ENCODE measurements around the gene TOB2. TPM values are rescaled to one million over a fixed set of nuclear protein-coding genes. Genes with fewer than 3 reads are reported as not detected.

Gene TOB2
- polyA plus RNA-seq, 6 donors from 2014 or later, result 14.0 to 24.0 (median 22.2) TPM

Other genes starting within 250 kb of the TOB2 start
- 10 to 100 TPM; 21.2 to 29.8 (median 22.4) TPM for gene L3MBTL2, start 241.5 kb downstream of the TOB2 start, polyA plus RNA-seq (ENCODE audit: low read depth in 6 of 6)
- gene CHADL, start 205.9 kb downstream of the TOB2 start, polyA plus RNA-seq (ENCODE audit: low read depth in 6 of 6), result not detected
- 10 to 100 TPM in 4 of 6 donors, 1 to 10 TPM in 2; 4.2 to 20.8 (median 11.8) TPM for gene RANGAP1, start 160.6 kb downstream of the TOB2 start, polyA plus RNA-seq (ENCODE audit: low read depth in 6 of 6)
- 1 to 10 TPM in 5 of 6 donors, not detected in 1; 1.1 to 2.5 (median 1.8) TPM for gene ZC3H7B, start 145.3 kb downstream of the TOB2 start, polyA plus RNA-seq (ENCODE audit: low read depth in 6 of 6)
- gene TEF, start 64.9 kb downstream of the TOB2 start, polyA plus RNA-seq (ENCODE audit: low read depth in 6 of 6), result 1 to 10 TPM in 5 of 6 donors, under 1 TPM in 1; 0.97 to 2.9 (median 2.6) TPM
- gene PHF5A, start 21.9 kb upstream of the TOB2 start, polyA plus RNA-seq (ENCODE audit: low read depth in 6 of 6), result 10 to 100 TPM; 20.5 to 34.2 (median 26.7) TPM
- gene ACO2, start 22.3 kb upstream of the TOB2 start, polyA plus RNA-seq (ENCODE audit: low read depth in 6 of 6), result 100 to 1,000 TPM in 3 of 6 donors, 10 to 100 TPM in 3; 88.9 to 124 (median 106) TPM
- gene POLR3H, start 97.7 kb upstream of the TOB2 start, polyA plus RNA-seq (ENCODE audit: low read depth in 6 of 6), result 10 to 100 TPM; 17.9 to 27.2 (median 22.6) TPM
- not detected for gene CSDC2, start 114.2 kb upstream of the TOB2 start, polyA plus RNA-seq (ENCODE audit: low read depth in 6 of 6)
- gene PMM1, start 143.0 kb upstream of the TOB2 start, polyA plus RNA-seq (ENCODE audit: low read depth in 6 of 6), result 10 to 100 TPM; 15.5 to 22.2 (median 17.4) TPM
- gene DESI1, start 174.2 kb upstream of the TOB2 start, polyA plus RNA-seq (ENCODE audit: low read depth in 6 of 6), result 10 to 100 TPM in 2 of 6 donors, 1 to 10 TPM in 4; 5.1 to 11.1 (median 9.1) TPM
- gene XRCC6, start 174.5 kb upstream of the TOB2 start, polyA plus RNA-seq (ENCODE audit: low read depth in 6 of 6), result 100 to 1,000 TPM; 407 to 580 (median 420) TPM
- gene SNU13, start 242.1 kb upstream of the TOB2 start, polyA plus RNA-seq (ENCODE audit: low read depth in 6 of 6), result 100 to 1,000 TPM; 264 to 311 (median 271) TPM

Data from naive B cell (primary cell).